ENCODE measurements around the gene INPP5A. TPM values are rescaled to one million over a fixed set of nuclear protein-coding genes. Genes with fewer than 3 reads are reported as not detected.

The INPP5A gene
- total RNA-seq, 1 donor from 2014 or later, result 105 TPM

- no peaks in the 10 kb centered on the region for H3K9me3 ChIP-seq (replicated peaks)
- intact Hi-C loops (cut with micrococcal nuclease), result no loop called here
- peaks cover 55% of the 10 kb centered on the region for H3K4me1 ChIP-seq
- no peaks in the 10 kb centered on the region for H3K27me3 ChIP-seq (ENCODE audit: low read depth)
- H3K36me3 ChIP-seq, result no peaks in the 10 kb centered on the region
- no peak overlapping the region for H3K4me3 ChIP-seq
- no peak for DNase-seq
- TF ChIP-seq CTCF (IDR thresholded peaks at IDR 0.05; ENCODE audit: borderline replicate concordance), result no peak
- no peak overlapping the region for H3K27ac ChIP-seq (replicated peaks)
These were observed 28.1 kb downstream of the INPP5A start for GRCh38 chr10:132565516-132566209.

- Histone ChIP-seq H3K4me3 (no peak overlapping the region), H3K9me3 (replicated peaks) (no peaks in the 10 kb centered on the region), H3K36me3 (no peaks in the 10 kb centered on the region), H3K27me3 (ENCODE audit: low read depth) (no peaks in the 10 kb centered on the region), H3K27ac (replicated peaks) (no peak overlapping the region), H3K4me1 (peaks cover 61% of the 10 kb centered on the region)
- TF ChIP-seq CTCF (IDR thresholded peaks at IDR 0.05; ENCODE audit: borderline replicate concordance), result no peak
- no peak for DNase-seq
- intact Hi-C loops (cut with micrococcal nuclease), result no loop called here
These were observed 29.3 kb downstream of the INPP5A start for GRCh38 chr10:132566892-132567291.

- H3K27ac ChIP-seq (replicated peaks), result no peak overlapping the region
- TF ChIP-seq CTCF (IDR thresholded peaks at IDR 0.05; ENCODE audit: borderline replicate concordance), result no peak
- no peaks in the 10 kb centered on the region for H3K9me3 ChIP-seq (replicated peaks)
- no peak for DNase-seq
- H3K27me3 ChIP-seq (ENCODE audit: low read depth), result no peaks in the 10 kb centered on the region
- no peaks in the 10 kb centered on the region for H3K36me3 ChIP-seq
- peaks cover 49% of the 10 kb centered on the region for H3K4me1 ChIP-seq
- intact Hi-C loops (cut with micrococcal nuclease), result no loop called here
- H3K4me3 ChIP-seq, result no peak overlapping the region
These were observed 32.7 kb downstream of the INPP5A start for GRCh38 chr10:132570265-132570664.

GRCh38 chr10:132570771-132571649, 33.4 kb downstream of the INPP5A start:
- TF ChIP-seq CTCF (IDR thresholded peaks at IDR 0.05; ENCODE audit: borderline replicate concordance), result no peak
- Histone ChIP-seq H3K27me3 (ENCODE audit: low read depth) (no peaks in the 10 kb centered on the region), H3K27ac (replicated peaks) (peak overlapping the region; percentile 61), H3K36me3 (no peaks in the 10 kb centered on the region), H3K4me1 (peaks cover 54% of the 10 kb centered on the region), H3K9me3 (replicated peaks) (no peaks in the 10 kb centered on the region), H3K4me3 (no peak overlapping the region)
- no peak for DNase-seq
- intact Hi-C loops (cut with micrococcal nuclease), result no loop called here

GRCh38 chr10:132571650-132572544, 34.3 kb downstream of the INPP5A start:
- H3K36me3 ChIP-seq, result no peaks in the 10 kb centered on the region
- TF ChIP-seq CTCF (IDR thresholded peaks at IDR 0.05; ENCODE audit: borderline replicate concordance), result no peak
- H3K27ac ChIP-seq (replicated peaks), result peak overlapping the region; percentile 61
- peaks cover 60% of the 10 kb centered on the region for H3K4me1 ChIP-seq
- intact Hi-C loops (cut with micrococcal nuclease), result no loop called here
- H3K4me3 ChIP-seq, result no peak overlapping the region
- H3K27me3 ChIP-seq (ENCODE audit: low read depth), result no peaks in the 10 kb centered on the region
- no peak for DNase-seq
- no peaks in the 10 kb centered on the region for H3K9me3 ChIP-seq (replicated peaks)

Data from left ventricle myocardium inferior (tissue), 1 donor.